Measurements from ENCODE around the gene ARGLU1.

GRCh38 chr13:106569233-106570095 lies 1.5 kb upstream of the ARGLU1 start:
- TF ChIP-seq CTCF (IDR thresholded peaks at IDR 0.05 in 8 of 11, conservative IDR thresholded peaks at IDR 0.05 in 3 of 11) (no peak), POLR2A (IDR thresholded peaks at IDR 0.05) (no peak)
